ENCODE measurements around the gene CRABP2. TPM values are rescaled to one million over a fixed set of nuclear protein-coding genes. Genes with fewer than 3 reads are reported as not detected.

CRABP2 gene
- polyA plus RNA-seq, 1 experiment: 12.8 TPM

DNA sequence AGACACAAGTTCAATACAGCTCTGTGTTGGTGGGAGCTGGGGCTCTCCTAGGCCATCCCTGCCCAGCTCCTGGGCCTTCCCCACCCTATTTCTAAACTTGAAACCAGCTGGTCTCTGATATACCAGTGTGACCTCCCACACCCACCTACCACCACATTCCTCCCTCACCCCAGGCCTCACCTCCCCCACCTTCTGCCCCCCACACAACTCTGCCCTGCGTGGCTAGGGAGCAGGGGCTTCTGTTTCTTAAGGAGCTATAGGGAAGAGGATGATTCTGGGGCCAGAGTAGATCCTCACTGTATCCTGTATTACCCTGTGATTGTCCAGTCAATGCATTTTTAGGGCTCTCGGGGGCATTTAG is 44.7 kb downstream of the CRABP2 start:
- CTCF ChIA-PET: interaction anchor here (0.6 to 7.5 kb wide), 19 partner anchors 9 to 275 kb away, joined by 3 to 204 read pairs (median 6); partner anchors contain the start of genes CRABP2, ISG20L2, METTL25B and NES
- POLR2A ChIA-PET: interaction anchor here (0.5 to 3.2 kb wide), 5 partner anchors 13 to 669 kb away, joined by 3 to 36 read pairs (median 5); partner anchors contain the start of genes METTL25B and NES
- Histone ChIP-seq H3K27me3 (ENCODE audit: control insufficient read depth, insufficient read depth, low read length) (peaks cover 18% of the 10 kb centered on the region), H3K27ac (ENCODE audit: low read depth, low read length) (peak overlapping the region; percentile 86), H3K9me3 (ENCODE audit: control insufficient read depth, insufficient read depth, low read length) (no peaks in the 10 kb centered on the region; the same call in 1 of the 2 replicates), H3K4me3 (ENCODE audit: low read depth, low read length) (peak overlapping the region; percentile 25; the same call in 1 of the 2 replicates)
- DNase-seq (ENCODE audit: low read depth, low spot score): no peak
- TF ChIP-seq, protein P1, sequence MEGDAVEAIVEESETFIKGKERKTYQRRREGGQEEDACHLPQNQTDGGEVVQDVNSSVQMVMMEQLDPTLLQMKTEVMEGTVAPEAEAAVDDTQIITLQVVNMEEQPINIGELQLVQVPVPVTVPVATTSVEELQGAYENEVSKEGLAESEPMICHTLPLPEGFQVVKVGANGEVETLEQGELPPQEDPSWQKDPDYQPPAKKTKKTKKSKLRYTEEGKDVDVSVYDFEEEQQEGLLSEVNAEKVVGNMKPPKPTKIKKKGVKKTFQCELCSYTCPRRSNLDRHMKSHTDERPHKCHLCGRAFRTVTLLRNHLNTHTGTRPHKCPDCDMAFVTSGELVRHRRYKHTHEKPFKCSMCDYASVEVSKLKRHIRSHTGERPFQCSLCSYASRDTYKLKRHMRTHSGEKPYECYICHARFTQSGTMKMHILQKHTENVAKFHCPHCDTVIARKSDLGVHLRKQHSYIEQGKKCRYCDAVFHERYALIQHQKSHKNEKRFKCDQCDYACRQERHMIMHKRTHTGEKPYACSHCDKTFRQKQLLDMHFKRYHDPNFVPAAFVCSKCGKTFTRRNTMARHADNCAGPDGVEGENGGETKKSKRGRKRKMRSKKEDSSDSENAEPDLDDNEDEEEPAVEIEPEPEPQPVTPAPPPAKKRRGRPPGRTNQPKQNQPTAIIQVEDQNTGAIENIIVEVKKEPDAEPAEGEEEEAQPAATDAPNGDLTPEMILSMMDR (IDR thresholded peaks at IDR 0.05; ENCODE audit: low read depth, low read length): no peak

DNA sequence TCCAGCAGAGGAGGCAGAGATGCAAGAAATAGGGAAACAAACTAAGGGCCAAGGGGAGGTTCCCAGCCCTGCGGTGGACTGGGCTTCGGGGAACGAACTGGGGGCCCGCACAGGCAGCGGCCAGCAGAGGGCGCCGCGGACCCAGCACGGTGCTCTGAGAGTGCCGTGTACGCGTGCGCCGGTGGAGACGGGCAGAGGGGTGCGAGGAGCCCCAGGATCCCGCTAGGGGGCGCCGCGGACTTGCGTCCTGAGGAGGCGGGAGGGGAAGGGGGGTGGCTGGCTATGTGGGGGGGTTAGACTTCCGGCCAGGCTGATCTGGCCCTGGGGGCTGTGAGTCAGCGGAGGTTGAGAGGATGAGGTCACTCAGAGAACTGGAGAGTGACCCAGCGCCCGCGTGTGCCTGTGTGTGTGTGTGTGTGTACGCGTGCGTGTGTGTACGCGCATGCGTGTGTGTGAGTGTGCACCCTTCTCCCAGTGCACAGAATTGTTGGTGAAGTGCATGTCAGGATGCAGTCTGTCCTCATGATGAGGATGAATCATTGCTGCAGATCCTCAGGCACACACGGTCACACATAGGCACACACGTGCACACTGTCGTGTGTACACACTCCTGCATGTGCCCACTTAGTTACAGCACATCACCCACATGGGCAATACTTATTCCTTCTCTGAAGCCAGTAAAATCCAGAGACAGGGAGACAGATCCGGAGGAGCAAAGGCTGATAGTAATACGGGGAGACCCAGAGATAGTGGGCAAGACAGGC is 45.2 kb downstream of the CRABP2 start:
- TF ChIP-seq, protein P1 (IDR thresholded peaks at IDR 0.05; ENCODE audit: low read depth, low read length): peak; percentile 95
- H3K4me3 ChIP-seq (ENCODE audit: low read depth, low read length): peak overlapping the region; percentile 25; the same call in 1 of the 2 replicates
- ChIA-PET POLR2A (interaction anchor here (0.8 to 3.2 kb wide), 3 partner anchors 13 to 36 kb away, joined by 4 to 36 read pairs (median 5); partner anchors contain the start of gene NES), CTCF (interaction anchor here (0.7 to 7.5 kb wide), 28 partner anchors 7 to 274 kb away, joined by 3 to 204 read pairs (median 4); partner anchors contain the start of genes CRABP2, ISG20L2, LRRC71 and METTL25B)
- no peaks in the 10 kb centered on the region; the same call in 1 of the 2 replicates for H3K9me3 ChIP-seq (ENCODE audit: control insufficient read depth, insufficient read depth, low read length)
- peak; percentile 97 for DNase-seq (ENCODE audit: low read depth, low spot score)
- H3K27ac ChIP-seq (ENCODE audit: low read depth, low read length): peak overlapping the region; percentile 86
- peaks cover 23% of the 10 kb centered on the region for H3K27me3 ChIP-seq (ENCODE audit: control insufficient read depth, insufficient read depth, low read length)

DNA sequence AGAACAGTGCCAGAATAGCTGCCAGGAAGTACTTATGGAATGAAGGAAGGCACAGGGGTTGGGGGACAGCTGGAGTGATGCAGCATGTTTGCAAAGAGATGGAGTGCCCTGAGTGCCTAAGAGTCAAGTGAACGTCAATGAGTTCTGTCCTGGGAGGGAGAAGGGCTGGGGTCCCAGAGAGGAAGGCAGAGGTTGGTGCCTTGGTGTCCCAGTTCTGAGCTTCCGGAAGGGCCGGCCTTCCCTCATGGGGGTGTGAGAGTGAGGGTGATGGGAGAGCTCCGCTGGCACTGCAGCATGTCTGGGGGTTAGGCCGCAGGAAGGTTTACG is 45.8 kb downstream of the CRABP2 start:
- Histone ChIP-seq H3K9me3 (ENCODE audit: control insufficient read depth, insufficient read depth, low read length) (no peaks in the 10 kb centered on the region; the same call in 1 of the 2 replicates), H3K27ac (ENCODE audit: low read depth, low read length) (peak overlapping the region; percentile 47), H3K4me3 (ENCODE audit: low read depth, low read length) (no peak overlapping the region), H3K27me3 (ENCODE audit: control insufficient read depth, insufficient read depth, low read length) (peaks cover 28% of the 10 kb centered on the region)
- DNase-seq (ENCODE audit: low read depth, low spot score): no peak
- TF ChIP-seq, protein P1 (IDR thresholded peaks at IDR 0.05; ENCODE audit: low read depth, low read length): no peak
- CTCF ChIA-PET: interaction anchor here (0.7 to 7.5 kb wide), 24 partner anchors 8 to 274 kb away, joined by 3 to 204 read pairs (median 5); partner anchors contain the start of genes CRABP2, ISG20L2, LRRC71 and METTL25B
- POLR2A ChIA-PET: interaction anchor here (0.8 kb wide), 1 partner anchor 36 kb away, joined by 4 read pairs; no protein-coding TSS in a partner anchor

DNA sequence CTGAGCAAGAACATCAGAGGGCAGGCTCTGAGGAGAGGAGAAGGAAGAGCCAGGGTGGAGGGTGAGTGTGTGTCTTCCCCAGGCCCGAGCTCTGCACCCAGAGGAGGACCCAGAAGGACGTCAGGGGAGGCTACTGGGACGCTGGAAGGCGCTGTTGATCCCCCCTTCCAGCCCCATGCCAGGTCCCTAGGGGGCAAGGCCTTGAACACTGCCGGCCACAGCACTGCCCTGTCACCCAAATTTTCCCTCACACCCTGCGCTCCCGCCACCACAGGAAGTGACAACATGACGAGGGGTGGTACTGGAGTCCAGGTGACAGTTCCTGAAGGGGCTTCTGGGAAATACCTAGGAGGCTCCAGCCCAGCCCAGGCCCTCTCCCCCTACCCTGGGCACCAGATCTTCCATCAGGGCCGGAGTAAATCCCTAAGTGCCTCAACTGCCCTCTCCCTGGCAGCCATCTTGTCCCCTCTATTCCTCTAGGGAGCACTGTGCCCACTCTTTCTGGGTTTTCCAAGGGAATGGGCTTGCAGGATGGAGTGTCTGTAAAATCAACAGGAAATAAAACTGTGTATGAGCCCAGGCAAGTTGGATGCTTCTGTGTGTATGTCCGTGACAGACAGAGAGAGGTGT is 46.3 kb downstream of the CRABP2 start:
- no peak for DNase-seq (ENCODE audit: low read depth, low spot score)
- no peaks in the 10 kb centered on the region; the same call in 1 of the 2 replicates for H3K9me3 ChIP-seq (ENCODE audit: control insufficient read depth, insufficient read depth, low read length)
- H3K27ac ChIP-seq (ENCODE audit: low read depth, low read length): no peak overlapping the region

More for the DNA sequence above, 46.3 kb downstream of the CRABP2 start:
- TF ChIP-seq, protein P1 (IDR thresholded peaks at IDR 0.05; ENCODE audit: low read depth, low read length): no peak
- ChIA-PET CTCF (interaction anchor here (0.7 to 7.5 kb wide), 28 partner anchors 9 to 274 kb away, joined by 3 to 204 read pairs (median 6); partner anchors contain the start of genes CRABP2, HAPLN2, ISG20L2 and LRRC71), POLR2A (interaction anchor here (0.8 kb wide), 1 partner anchor 35 kb away, joined by 4 read pairs; no protein-coding TSS in a partner anchor)
- H3K4me3 ChIP-seq (ENCODE audit: low read depth, low read length): no peak overlapping the region
- H3K27me3 ChIP-seq (ENCODE audit: control insufficient read depth, insufficient read depth, low read length): peaks cover 33% of the 10 kb centered on the region
